ENCODE measurements around the gene PKP1.

The PKP1 gene

GRCh38 chr1:201283836-201284553 lies 689 bp downstream of the PKP1 start (continued):
- no peak for TF ChIP-seq ESRRG (CRISPR knock-in tag; IDR thresholded peaks at IDR 0.05)
- no peak for TF ChIP-seq BACH2 (CRISPR knock-in tag; IDR thresholded peaks at IDR 0.05; ENCODE audit: borderline replicate concordance)
- no peak for TF ChIP-seq ISL1 (CRISPR knock-in tag; IDR thresholded peaks at IDR 0.05)
- no peak for TF ChIP-seq ZFP30 (CRISPR knock-in tag; IDR thresholded peaks at IDR 0.05)
- TF ChIP-seq RARB (CRISPR knock-in tag; IDR thresholded peaks at IDR 0.05), result no peak
- TF ChIP-seq, protein P1, sequence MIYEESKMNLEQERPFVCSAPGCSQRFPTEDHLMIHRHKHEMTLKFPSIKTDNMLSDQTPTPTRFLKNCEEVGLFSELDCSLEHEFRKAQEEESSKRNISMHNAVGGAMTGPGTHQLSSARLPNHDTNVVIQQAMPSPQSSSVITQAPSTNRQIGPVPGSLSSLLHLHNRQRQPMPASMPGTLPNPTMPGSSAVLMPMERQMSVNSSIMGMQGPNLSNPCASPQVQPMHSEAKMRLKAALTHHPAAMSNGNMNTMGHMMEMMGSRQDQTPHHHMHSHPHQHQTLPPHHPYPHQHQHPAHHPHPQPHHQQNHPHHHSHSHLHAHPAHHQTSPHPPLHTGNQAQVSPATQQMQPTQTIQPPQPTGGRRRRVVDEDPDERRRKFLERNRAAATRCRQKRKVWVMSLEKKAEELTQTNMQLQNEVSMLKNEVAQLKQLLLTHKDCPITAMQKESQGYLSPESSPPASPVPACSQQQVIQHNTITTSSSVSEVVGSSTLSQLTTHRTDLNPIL (CRISPR knock-in tag; IDR thresholded peaks at IDR 0.05; ENCODE audit: low read depth), result no peak
- TF ChIP-seq ZNF8 (CRISPR knock-in tag; IDR thresholded peaks at IDR 0.05), result no peak
- TF ChIP-seq ZNF70 (CRISPR knock-in tag; IDR thresholded peaks at IDR 0.05), result no peak
- TF ChIP-seq TOX (CRISPR knock-in tag; IDR thresholded peaks at IDR 0.05; ENCODE audit: borderline replicate concordance), result no peak
- no peak for TF ChIP-seq ARNTL (CRISPR knock-in tag; IDR thresholded peaks at IDR 0.05; ENCODE audit: borderline replicate concordance, low read depth)
- TF ChIP-seq OSR1 (CRISPR knock-in tag; IDR thresholded peaks at IDR 0.05), result no peak
- TF ChIP-seq, protein P2, sequence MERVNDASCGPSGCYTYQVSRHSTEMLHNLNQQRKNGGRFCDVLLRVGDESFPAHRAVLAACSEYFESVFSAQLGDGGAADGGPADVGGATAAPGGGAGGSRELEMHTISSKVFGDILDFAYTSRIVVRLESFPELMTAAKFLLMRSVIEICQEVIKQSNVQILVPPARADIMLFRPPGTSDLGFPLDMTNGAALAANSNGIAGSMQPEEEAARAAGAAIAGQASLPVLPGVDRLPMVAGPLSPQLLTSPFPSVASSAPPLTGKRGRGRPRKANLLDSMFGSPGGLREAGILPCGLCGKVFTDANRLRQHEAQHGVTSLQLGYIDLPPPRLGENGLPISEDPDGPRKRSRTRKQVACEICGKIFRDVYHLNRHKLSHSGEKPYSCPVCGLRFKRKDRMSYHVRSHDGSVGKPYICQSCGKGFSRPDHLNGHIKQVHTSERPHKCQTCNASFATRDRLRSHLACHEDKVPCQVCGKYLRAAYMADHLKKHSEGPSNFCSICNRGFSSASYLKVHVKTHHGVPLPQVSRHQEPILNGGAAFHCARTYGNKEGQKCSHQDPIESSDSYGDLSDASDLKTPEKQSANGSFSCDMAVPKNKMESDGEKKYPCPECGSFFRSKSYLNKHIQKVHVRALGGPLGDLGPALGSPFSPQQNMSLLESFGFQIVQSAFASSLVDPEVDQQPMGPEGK (CRISPR knock-in tag; IDR thresholded peaks at IDR 0.05; ENCODE audit: borderline replicate concordance), result no peak
- TF ChIP-seq ZNF565 (CRISPR knock-in tag; conservative IDR thresholded peaks at IDR 0.05; ENCODE audit: low read depth), result no peak
- no peak for TF ChIP-seq PPARA (CRISPR knock-in tag; IDR thresholded peaks at IDR 0.05; ENCODE audit: borderline replicate concordance)

DNA sequence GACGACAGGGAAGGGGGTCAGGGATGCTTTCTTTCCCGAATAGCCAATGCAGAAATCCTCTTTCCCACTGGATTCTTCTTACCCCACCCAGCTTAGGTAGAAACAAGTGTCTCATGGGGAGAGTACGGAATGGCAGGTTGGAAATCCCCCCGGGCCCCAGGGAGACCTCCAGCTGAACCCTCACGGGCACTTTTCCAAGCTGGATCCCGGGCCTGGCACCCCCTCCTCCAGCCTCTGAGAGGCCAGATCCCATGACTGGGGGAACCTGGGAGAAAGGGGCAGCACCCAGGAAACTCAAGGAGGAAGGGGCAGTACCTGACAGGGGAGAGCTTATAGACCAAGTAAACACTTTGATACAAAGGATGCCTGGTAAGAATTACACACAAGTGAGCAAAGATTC lies 1.3 kb downstream of the PKP1 start:
- TF ChIP-seq TSHZ2 (CRISPR knock-in tag; IDR thresholded peaks at IDR 0.05) (no peak), ESRRG (CRISPR knock-in tag; IDR thresholded peaks at IDR 0.05) (no peak), BACH2 (CRISPR knock-in tag; IDR thresholded peaks at IDR 0.05; ENCODE audit: borderline replicate concordance) (no peak), ISL1 (CRISPR knock-in tag; IDR thresholded peaks at IDR 0.05) (no peak), CSDC2 (CRISPR knock-in tag; IDR thresholded peaks at IDR 0.05) (no peak), GLIS3 (CRISPR knock-in tag; IDR thresholded peaks at IDR 0.05) (no peak), TCF4 (CRISPR knock-in tag; IDR thresholded peaks at IDR 0.05; ENCODE audit: borderline replicate concordance) (no peak), ZNF70 (CRISPR knock-in tag; IDR thresholded peaks at IDR 0.05) (no peak), ZNF565 (CRISPR knock-in tag; conservative IDR thresholded peaks at IDR 0.05; ENCODE audit: low read depth) (no peak), RARB (CRISPR knock-in tag; IDR thresholded peaks at IDR 0.05) (no peak), ZC3H10 (CRISPR knock-in tag; IDR thresholded peaks at IDR 0.05) (no peak), ZFP30 (CRISPR knock-in tag; IDR thresholded peaks at IDR 0.05) (no peak), SNAI2 (CRISPR knock-in tag; IDR thresholded peaks at IDR 0.05) (no peak), TOX (CRISPR knock-in tag; IDR thresholded peaks at IDR 0.05; ENCODE audit: borderline replicate concordance) (no peak), OSR1 (CRISPR knock-in tag; IDR thresholded peaks at IDR 0.05) (no peak), ZNF8 (CRISPR knock-in tag; IDR thresholded peaks at IDR 0.05) (no peak)
- TF ChIP-seq, protein P3, sequence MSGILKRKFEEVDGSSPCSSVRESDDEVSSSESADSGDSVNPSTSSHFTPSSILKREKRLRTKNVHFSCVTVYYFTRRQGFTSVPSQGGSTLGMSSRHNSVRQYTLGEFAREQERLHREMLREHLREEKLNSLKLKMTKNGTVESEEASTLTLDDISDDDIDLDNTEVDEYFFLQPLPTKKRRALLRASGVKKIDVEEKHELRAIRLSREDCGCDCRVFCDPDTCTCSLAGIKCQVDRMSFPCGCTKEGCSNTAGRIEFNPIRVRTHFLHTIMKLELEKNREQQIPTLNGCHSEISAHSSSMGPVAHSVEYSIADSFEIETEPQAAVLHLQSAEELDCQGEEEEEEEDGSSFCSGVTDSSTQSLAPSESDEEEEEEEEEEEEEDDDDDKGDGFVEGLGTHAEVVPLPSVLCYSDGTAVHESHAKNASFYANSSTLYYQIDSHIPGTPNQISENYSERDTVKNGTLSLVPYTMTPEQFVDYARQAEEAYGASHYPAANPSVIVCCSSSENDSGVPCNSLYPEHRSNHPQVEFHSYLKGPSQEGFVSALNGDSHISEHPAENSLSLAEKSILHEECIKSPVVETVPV (CRISPR knock-in tag; IDR thresholded peaks at IDR 0.05), result no peak
- TF ChIP-seq, protein P2 (CRISPR knock-in tag; IDR thresholded peaks at IDR 0.05; ENCODE audit: borderline replicate concordance), result no peak
- ATAC-seq, result no peak

Measured in SK-N-SH treated with all-trans-retinoic acid at 6 μM for 48 hours (cell line).